H1 (cell line): Measurements from ENCODE around the gene CDH22. TPM values are rescaled to one million over a fixed set of nuclear protein-coding genes. Genes with fewer than 3 reads are reported as not detected.

Source experiments
- MAX ChIP-seq: IDR thresholded peaks from 2 replicates; pipeline ENCODE4 v1.6.1; 2012; ENCODE audit warnings: inconsistent platforms
- polyA plus RNA-seq, 7 experiments: library from polyadenylated mRNA; depleted of rRNA in 3 of 7; stranded (reverse) in 5 of 7; unstranded in 2 of 7; fragments of >200 nt in 5 of 7; fragments of 200-250 nt in 2 of 7; gene quantifications; 1 replicate in 5 of 7; 2 replicates in 1 of 7; 4 replicates in 1 of 7; pipeline versions ENCODE4 v1.2.1 to v1.2.3, GENCODE V29; 2011 to 2013; ENCODE audit warnings: missing spikeins in 2 of 7, mixed read lengths in 2 of 7
- total RNA-seq: library from RNA; stranded (reverse); fragmentation: NEBNext Ultra II Directional; extraction: Animal tissue kit (Norgen Biotek cat#: 25700); gene quantifications from 2 replicates; pipeline ENCODE4 v1.2.1, GENCODE V29; 2021

The CDH22 gene
- total and polyA plus RNA-seq, 2 of the 8 experiments (the other 6 are each of a cell fraction or from before 2014, with no cell fraction given) = 0.35 to 0.39 TPM

- TF ChIP-seq MAX = no peak
These were observed 26.1 kb upstream of the CDH22 start (continued) for GRCh38 chr20:46334303-46334904.
